Retinal pigment epithelial cell (primary cell): Measurements from ENCODE around the gene RCL1.

Source experiments
- DNase-seq: peaks from one replicate; pipeline ENCODE4 v3.0.0-alpha.2; 2010; ENCODE audit warnings: low read depth
- H3K4me3 ChIP-seq: 2 replicates; pipeline ENCODE4 v1.5.1; 2011; ENCODE audit warnings: mild to moderate bottlenecking, low read length, control low read depth, moderate library complexity
- CTCF ChIP-seq: conservative IDR thresholded peaks from 2 replicates; pipeline ENCODE4 v1.5.1; 2011; ENCODE audit warnings: low read depth, low read length, control low read depth, inconsistent platforms

RCL1 gene

GRCh38 chr9:4842734-4843133, 50.0 kb downstream of the RCL1 start:
- TF ChIP-seq CTCF: no peak
- DNase-seq: no peak
- no peak overlapping the region for H3K4me3 ChIP-seq

GRCh38 chr9:4844056-4844838, 51.5 kb downstream of the RCL1 start:
- H3K4me3 ChIP-seq: no peak overlapping the region
- TF ChIP-seq CTCF: no peak
- DNase-seq: no peak

GRCh38 chr9:4849369-4849768, 56.6 kb downstream of the RCL1 start:
- H3K4me3 ChIP-seq: no peak overlapping the region
- DNase-seq: no peak
- TF ChIP-seq CTCF: no peak

- H3K4me3 ChIP-seq: no peak overlapping the region
- no peak for TF ChIP-seq CTCF
- DNase-seq: no peak
These were observed 58.0 kb downstream of the RCL1 start for GRCh38 chr9:4850603-4851310.

GRCh38 chr9:4852419-4852818, 59.7 kb downstream of the RCL1 start:
- no peak overlapping the region for H3K4me3 ChIP-seq
- no peak for TF ChIP-seq CTCF
- DNase-seq: no peak

- no peak for DNase-seq
- TF ChIP-seq CTCF: no peak
These were observed 61.5 kb downstream of the RCL1 start for GRCh38 chr9:4854265-4854590.

GRCh38 chr9:4855841-4856240, 63.1 kb downstream of the RCL1 start:
- no peak overlapping the region for H3K4me3 ChIP-seq
- TF ChIP-seq CTCF: no peak
- no peak for DNase-seq

More at GRCh38 chr9:4854265-4854590, 61.5 kb downstream of the RCL1 start:
- no peak overlapping the region for H3K4me3 ChIP-seq
